Epithelial cell of esophagus (primary cell): Measurements from ENCODE around the gene RYR1.

Experiments used
- DNase-seq: peaks from one replicate; pipeline ENCODE4 v3.0.0; 2010; ENCODE audit warnings: low read depth
- H3K4me3 ChIP-seq: 2 replicates; pipeline ENCODE4 v1.5.1; 2011; ENCODE audit warnings: mild to moderate bottlenecking, low read length, control low read depth
- TF ChIP-seq, protein P1 (sequence below): IDR thresholded peaks from 2 replicates; pipeline ENCODE4 v1.5.1; 2011; ENCODE audit warnings: low read depth, mild to moderate bottlenecking, low read length, control low read depth, inconsistent platforms; ENCODE audit not compliant: insufficient read depth; ENCODE audit errors: missing control alignments

The RYR1 gene

DNA sequence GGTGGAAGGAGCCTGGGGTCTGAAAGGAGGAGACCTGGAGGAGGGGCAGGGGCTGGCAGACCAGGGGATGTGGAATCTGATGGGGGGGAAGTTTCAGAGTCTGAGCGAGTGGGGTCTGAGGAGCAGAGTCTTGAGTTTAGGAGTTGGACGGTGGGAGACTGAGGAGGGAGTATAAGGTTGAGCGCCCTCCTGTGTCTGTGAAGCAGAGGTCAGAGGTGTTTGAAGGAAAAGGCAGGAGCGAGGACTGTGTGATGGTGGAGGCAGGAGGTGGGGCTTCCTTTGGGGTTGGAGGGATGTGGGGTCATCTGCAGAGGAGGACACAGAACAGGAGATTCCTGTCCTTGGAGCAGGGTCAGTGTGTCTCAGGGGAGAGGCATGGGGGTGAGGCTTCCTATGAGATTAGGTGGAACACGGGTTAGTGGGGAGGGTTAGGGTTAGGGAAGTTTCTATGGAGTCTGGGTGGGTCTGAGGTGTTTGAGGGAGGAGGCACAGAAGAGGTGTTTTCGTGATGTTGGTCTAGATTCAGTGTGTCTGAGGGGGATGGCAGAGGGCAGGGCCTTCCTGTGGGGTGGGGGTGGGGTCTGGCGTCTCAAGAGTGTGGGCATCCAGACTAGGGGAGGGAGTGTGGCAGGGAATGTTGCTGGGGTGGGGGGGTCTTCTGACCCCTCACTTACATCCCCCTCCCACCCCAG is 8.3 kb downstream of the RYR1 start:
- TF ChIP-seq, protein P1, sequence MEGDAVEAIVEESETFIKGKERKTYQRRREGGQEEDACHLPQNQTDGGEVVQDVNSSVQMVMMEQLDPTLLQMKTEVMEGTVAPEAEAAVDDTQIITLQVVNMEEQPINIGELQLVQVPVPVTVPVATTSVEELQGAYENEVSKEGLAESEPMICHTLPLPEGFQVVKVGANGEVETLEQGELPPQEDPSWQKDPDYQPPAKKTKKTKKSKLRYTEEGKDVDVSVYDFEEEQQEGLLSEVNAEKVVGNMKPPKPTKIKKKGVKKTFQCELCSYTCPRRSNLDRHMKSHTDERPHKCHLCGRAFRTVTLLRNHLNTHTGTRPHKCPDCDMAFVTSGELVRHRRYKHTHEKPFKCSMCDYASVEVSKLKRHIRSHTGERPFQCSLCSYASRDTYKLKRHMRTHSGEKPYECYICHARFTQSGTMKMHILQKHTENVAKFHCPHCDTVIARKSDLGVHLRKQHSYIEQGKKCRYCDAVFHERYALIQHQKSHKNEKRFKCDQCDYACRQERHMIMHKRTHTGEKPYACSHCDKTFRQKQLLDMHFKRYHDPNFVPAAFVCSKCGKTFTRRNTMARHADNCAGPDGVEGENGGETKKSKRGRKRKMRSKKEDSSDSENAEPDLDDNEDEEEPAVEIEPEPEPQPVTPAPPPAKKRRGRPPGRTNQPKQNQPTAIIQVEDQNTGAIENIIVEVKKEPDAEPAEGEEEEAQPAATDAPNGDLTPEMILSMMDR: no peak
- H3K4me3 ChIP-seq: no peak overlapping the region
- DNase-seq: no peak

DNA sequence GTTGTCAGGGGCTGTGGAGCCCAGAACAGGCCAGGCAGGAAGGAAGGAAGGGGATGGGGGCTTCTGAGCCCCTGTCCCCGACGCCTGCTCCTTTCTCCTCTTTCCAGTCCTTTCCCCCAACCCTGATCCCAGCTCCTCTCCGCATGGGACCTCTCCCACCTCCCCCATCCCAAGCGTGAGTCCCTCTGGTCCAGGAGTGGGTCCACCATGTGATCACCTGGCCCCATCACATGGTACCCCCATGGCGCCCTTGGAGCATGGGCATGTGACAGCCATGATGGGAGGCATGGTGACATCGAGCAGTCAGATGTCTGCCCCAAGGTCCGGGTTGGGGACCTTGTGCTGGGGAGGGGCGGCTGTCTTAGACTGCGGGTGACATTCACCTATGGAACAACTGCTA is 9.2 kb downstream of the RYR1 start:
- TF ChIP-seq, protein P1: no peak

DNA sequence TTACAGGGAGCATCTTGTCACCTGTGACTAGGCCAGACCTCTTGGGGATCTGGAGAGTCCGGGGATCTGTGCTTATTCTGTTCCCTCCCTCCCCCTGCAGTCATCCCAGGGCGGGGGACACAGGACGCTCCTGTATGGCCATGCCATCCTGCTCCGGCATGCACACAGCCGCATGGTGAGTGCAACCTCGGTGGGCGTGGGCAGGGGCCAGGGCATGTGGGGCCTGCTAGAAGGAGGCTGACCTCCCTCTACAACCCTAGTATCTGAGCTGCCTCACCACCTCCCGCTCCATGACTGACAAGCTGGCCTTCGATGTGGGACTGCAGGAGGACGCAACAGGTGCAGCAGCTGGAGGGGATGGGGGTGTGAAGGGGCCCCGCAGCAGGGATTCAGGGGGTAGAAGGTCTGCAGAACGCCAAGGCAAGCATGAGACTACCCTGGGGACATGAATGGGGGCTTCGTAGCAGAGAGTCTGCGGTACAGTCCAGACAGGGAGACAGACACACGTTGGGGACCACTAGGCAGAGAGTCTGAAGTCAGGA is 10.0 kb downstream of the RYR1 start:
- TF ChIP-seq, protein P1: no peak
- no peak for DNase-seq

More for the DNA sequence above, 9.2 kb downstream of the RYR1 start:
- H3K4me3 ChIP-seq: no peak overlapping the region
- no peak for DNase-seq

DNA sequence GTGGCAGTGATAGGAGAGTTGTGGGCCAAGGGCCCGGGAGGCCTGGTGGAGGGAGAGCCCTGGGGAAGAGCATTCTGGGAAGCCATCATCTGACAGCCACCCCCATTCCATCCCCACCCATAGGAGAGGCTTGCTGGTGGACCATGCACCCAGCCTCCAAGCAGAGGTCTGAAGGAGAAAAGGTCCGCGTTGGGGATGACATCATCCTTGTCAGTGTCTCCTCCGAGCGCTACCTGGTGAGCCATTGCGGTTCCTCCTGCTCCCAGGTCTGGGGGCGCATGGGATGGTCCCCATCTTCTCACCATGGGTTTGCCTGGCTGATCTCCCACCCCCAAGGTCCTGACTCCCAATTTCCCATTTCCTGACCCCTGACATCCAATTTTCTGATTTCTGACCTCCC is 10.5 kb downstream of the RYR1 start:
- DNase-seq: no peak
- TF ChIP-seq, protein P1: no peak

More for the DNA sequence above, 10.0 kb downstream of the RYR1 start:
- H3K4me3 ChIP-seq: no peak overlapping the region

DNA sequence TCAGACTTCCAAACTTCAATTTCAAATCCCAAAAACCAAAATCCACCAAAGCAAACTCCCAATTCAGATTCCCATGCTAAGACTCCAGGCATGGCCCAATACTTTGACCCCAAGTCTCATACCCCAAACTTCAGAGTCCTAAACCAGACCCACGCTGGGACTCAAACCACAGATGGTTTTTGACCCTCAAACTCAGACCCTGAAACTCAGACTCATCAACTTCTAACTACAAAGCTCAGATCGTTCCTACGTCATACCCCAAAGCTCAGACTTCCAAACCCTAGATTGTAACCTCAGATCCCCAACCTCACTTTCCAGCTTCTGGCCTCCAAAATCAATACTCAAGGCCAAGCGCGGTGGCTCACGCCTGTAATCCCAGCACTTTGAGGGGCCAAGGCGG is 11.9 kb downstream of the RYR1 start:
- DNase-seq: no peak
- TF ChIP-seq, protein P1: no peak
- no peak overlapping the region for H3K4me3 ChIP-seq

More for the DNA sequence above, 10.5 kb downstream of the RYR1 start:
- no peak overlapping the region for H3K4me3 ChIP-seq

DNA sequence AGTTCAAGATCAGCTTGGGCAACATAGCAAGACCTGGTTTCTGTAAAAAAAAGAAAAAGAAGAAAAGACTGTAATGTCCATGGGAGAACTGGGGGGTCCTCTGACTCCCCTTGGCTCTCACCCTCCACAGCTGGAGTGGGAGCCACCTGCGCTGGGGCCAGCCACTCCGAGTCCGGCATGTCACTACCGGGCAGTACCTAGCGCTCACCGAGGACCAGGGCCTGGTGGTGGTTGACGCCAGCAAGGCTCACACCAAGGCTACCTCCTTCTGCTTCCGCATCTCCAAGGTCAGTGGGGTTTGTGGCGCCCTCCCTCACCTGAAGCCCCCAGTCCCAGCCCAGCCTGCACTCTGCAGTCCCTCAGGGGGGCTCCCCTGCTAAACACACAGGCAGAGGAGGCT is 14.7 kb downstream of the RYR1 start:
- H3K4me3 ChIP-seq: no peak overlapping the region
- DNase-seq: no peak
- TF ChIP-seq, protein P1: no peak

DNA sequence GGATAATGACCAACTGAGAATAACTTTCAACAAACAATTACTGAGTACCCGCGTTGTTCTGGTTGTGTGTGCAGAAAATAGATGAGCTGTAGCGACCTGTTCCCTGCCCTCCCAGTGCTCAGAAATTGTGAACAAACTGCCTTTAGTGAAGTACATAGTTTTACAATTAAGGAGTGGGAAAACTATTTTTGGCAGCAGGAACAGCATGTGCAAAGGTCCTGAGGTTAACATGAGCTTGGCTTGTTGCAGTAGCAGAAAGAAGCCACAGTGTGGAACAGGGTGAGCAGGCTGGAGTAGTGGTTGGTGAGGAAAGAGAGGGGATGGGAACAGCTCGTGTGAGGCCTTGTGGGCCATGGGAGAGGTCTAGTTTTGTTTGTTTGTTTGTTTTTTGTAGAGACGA is 16.0 kb downstream of the RYR1 start:
- H3K4me3 ChIP-seq: no peak overlapping the region
- no peak for DNase-seq
- TF ChIP-seq, protein P1: no peak
